Type B pancreatic cell (in vitro differentiated cells): Measurements from ENCODE around the gene ZNF385D. TPM values are rescaled to one million over a fixed set of nuclear protein-coding genes. Genes with fewer than 3 reads are reported as not detected.

Experiments used
- DNase-seq: peaks from one replicate; pipeline ENCODE4 v3.0.0; 2021; ENCODE audit warnings: mixed read lengths; ENCODE audit not compliant: unreplicated experiment; ENCODE audit errors: extremely low spot score
- H3K27ac Mint-ChIP-seq: 2 replicates; pipeline ENCODE4 v1.8.0; 2021; ENCODE audit warnings: mild to moderate bottlenecking, mixed read lengths
- H3K27me3 Mint-ChIP-seq: 2 replicates; pipeline ENCODE4 v1.8.0; 2021; ENCODE audit warnings: mixed read lengths
- H3K36me3 Mint-ChIP-seq: 2 replicates; pipeline ENCODE4 v1.8.0; 2021; ENCODE audit warnings: mixed read lengths
- H3K4me1 Mint-ChIP-seq: one replicate; pipeline ENCODE4 v1.8.0; 2021; ENCODE audit warnings: mixed read lengths; ENCODE audit not compliant: unreplicated experiment
- H3K4me3 Mint-ChIP-seq: 2 replicates; pipeline ENCODE4 v1.8.0; 2021; ENCODE audit warnings: mild to moderate bottlenecking, mixed read lengths
- H3K9me3 Mint-ChIP-seq: 2 replicates; pipeline ENCODE4 v1.8.0; 2021; ENCODE audit warnings: mixed read lengths
- CTCF ChIP-seq: fragments of 200-600 bp; sonication (generic); conservative IDR thresholded peaks from 2 replicates; pipeline ENCODE4 v1.5.0; 2021; ENCODE audit warnings: antibody characterized with exemption, mild to moderate bottlenecking
- total RNA-seq: library from RNA; stranded (reverse); gene quantifications from 2 replicates; pipeline ENCODE4 v1.2.1, GENCODE V29; 2021; ENCODE audit warnings: low replicate concordance

The ZNF385D gene
- total RNA-seq, 1 donor from 2014 or later: 7.5 TPM

GRCh38 chr3:21543380-21544075 lies 207.5 kb downstream of the ZNF385D start:
- DNase-seq: no peak
- peak overlapping the region; percentile 4 for H3K4me3 Mint-ChIP-seq

GRCh38 chr3:21542656-21543379 lies 208.2 kb downstream of the ZNF385D start:
- Mint-ChIP-seq H3K9me3 (no peaks in the 10 kb centered on the region), H3K4me1 (no peaks in the 10 kb centered on the region), H3K36me3 (no peaks in the 10 kb centered on the region), H3K27me3 (peaks cover 10% of the 10 kb centered on the region), H3K4me3 (no peak overlapping the region), H3K27ac (no peak overlapping the region)
- TF ChIP-seq CTCF: no peak
- DNase-seq: no peak

More at GRCh38 chr3:21543380-21544075, 207.5 kb downstream of the ZNF385D start:
- no peaks in the 10 kb centered on the region for H3K9me3 Mint-ChIP-seq
- no peaks in the 10 kb centered on the region for H3K4me1 Mint-ChIP-seq
- H3K36me3 Mint-ChIP-seq: no peaks in the 10 kb centered on the region
- TF ChIP-seq CTCF: no peak
- peaks cover 10% of the 10 kb centered on the region for H3K27me3 Mint-ChIP-seq
- no peak overlapping the region for H3K27ac Mint-ChIP-seq

- TF ChIP-seq CTCF: no peak
- no peak for DNase-seq
- Mint-ChIP-seq H3K36me3 (no peaks in the 10 kb centered on the region), H3K4me3 (no peak overlapping the region), H3K9me3 (no peaks in the 10 kb centered on the region), H3K27me3 (peaks cover 11% of the 10 kb centered on the region), H3K4me1 (no peaks in the 10 kb centered on the region), H3K27ac (no peak overlapping the region)
These were observed 210.7 kb downstream of the ZNF385D start for GRCh38 chr3:21540265-21540664.

GRCh38 chr3:21534462-21534861 lies 216.5 kb downstream of the ZNF385D start:
- H3K4me1 Mint-ChIP-seq: no peaks in the 10 kb centered on the region
- no peaks in the 10 kb centered on the region for H3K36me3 Mint-ChIP-seq
- TF ChIP-seq CTCF: no peak

GRCh38 chr3:21533002-21533401 lies 218.0 kb downstream of the ZNF385D start:
- no peak overlapping the region for H3K27ac Mint-ChIP-seq
- H3K36me3 Mint-ChIP-seq: no peaks in the 10 kb centered on the region
- no peak for TF ChIP-seq CTCF
- H3K9me3 Mint-ChIP-seq: no peaks in the 10 kb centered on the region
- no peak for DNase-seq
- no peak overlapping the region for H3K4me3 Mint-ChIP-seq
- H3K4me1 Mint-ChIP-seq: no peaks in the 10 kb centered on the region
- peaks cover 5% of the 10 kb centered on the region for H3K27me3 Mint-ChIP-seq

More at GRCh38 chr3:21534462-21534861, 216.5 kb downstream of the ZNF385D start:
- no peaks in the 10 kb centered on the region for H3K9me3 Mint-ChIP-seq
- H3K4me3 Mint-ChIP-seq: no peak overlapping the region
- no peak overlapping the region for H3K27ac Mint-ChIP-seq
- no peak for DNase-seq
- H3K27me3 Mint-ChIP-seq: peaks cover 5% of the 10 kb centered on the region
